Bronchial epithelial cell (primary cell): ENCODE results near the gene ABCD4. TPM values are rescaled to one million over a fixed set of nuclear protein-coding genes. Genes with fewer than 3 reads are reported as not detected.
"Not testable (repeated sequence)": the region's sequence is repeated elsewhere in the genome, so short reads cannot be mapped to it uniquely, and the experiment has no call there.

Experiments used
- DNase-seq: peaks from one replicate; pipeline ENCODE4 v3.0.0-alpha.2; 2010; ENCODE audit warnings: low read depth
- FAIRE-seq: peaks from 2 replicates; lab custom pipeline; 2011; peaks lifted over from hg19 to GRCh38; lab: Jason Lieb, UNC
- H3K27me3 ChIP-seq: 2 replicates; pipeline ENCODE4 v1.5.1; 2011; ENCODE audit warnings: low read length; ENCODE audit not compliant: control insufficient read depth, insufficient read depth
- H3K36me3 ChIP-seq: 2 replicates; pipeline ENCODE4 v1.5.1; 2011; ENCODE audit warnings: low read length; ENCODE audit not compliant: control insufficient read depth, insufficient read depth
- H3K4me3 ChIP-seq: 2 replicates; pipeline ENCODE4 v1.5.1; 2011; ENCODE audit warnings: mild to moderate bottlenecking, low read depth, low read length, control low read depth
- CTCF ChIP-seq: IDR thresholded peaks from 2 replicates; pipeline ENCODE4 v1.5.1; 2011; ENCODE audit warnings: mild to moderate bottlenecking, moderate library complexity, low read length, control low read depth, inconsistent platforms; ENCODE audit not compliant: insufficient read depth, severe bottlenecking
- total RNA-seq: library from RNA; depleted of rRNA; stranded (reverse); fragments of >200 nt; gene quantifications from 2 replicates; pipeline ENCODE4 v1.2.1, GENCODE V29; 2014

Gene ABCD4
- total RNA-seq, 1 donor from 2014 or later, result 13.2 TPM

- Histone ChIP-seq H3K36me3 (no peaks in the 10 kb centered on the region), H3K27me3 (no peaks in the 10 kb centered on the region), H3K4me3 (no peak overlapping the region)
- TF ChIP-seq CTCF, result no peak
- DNase-seq (no peak), FAIRE-seq (no peak)
Observed at GRCh38 chr14:74271365-74271764, 31.4 kb downstream of the ABCD4 start.

- DNase-seq, result peak; percentile 80
- H3K36me3 ChIP-seq, H3K4me3 ChIP-seq, FAIRE-seq, H3K27me3 ChIP-seq: not testable (repeated sequence)
Observed at GRCh38 chr14:74270382-74271177, 32.2 kb downstream of the ABCD4 start.

DNA sequence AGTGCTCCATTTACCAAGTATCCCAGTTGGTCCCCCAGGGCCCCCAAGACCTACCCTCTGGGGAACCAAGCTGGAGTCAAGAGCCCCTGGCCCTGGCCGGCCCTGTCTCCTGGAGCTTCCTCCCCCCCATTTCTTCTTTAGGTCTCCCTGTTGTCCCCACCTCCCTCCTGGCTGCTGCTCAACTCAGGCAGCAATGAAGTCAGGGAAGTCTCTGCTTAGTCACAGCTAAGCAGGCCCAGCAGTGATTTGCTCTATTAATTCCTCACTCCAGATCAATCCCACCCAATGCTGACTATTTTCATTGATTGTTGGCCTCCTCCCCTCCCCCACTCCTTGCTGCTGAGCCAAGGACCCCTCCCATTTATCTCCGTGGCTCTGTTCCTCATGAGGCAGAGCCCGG lies 35.1 kb downstream of the ABCD4 start:
- no peak for DNase-seq
- TF ChIP-seq CTCF, result no peak
- FAIRE-seq, result no peak

GRCh38 chr14:74265301-74265965 lies 37.3 kb downstream of the ABCD4 start:
- H3K36me3 ChIP-seq, result no peaks in the 10 kb centered on the region
- FAIRE-seq (no peak), DNase-seq (no peak)
- H3K4me3 ChIP-seq, result no peak overlapping the region
- H3K27me3 ChIP-seq, result no peaks in the 10 kb centered on the region
- no peak for TF ChIP-seq CTCF

More for the DNA sequence above, 35.1 kb downstream of the ABCD4 start:
- Histone ChIP-seq H3K27me3 (no peaks in the 10 kb centered on the region), H3K36me3 (no peaks in the 10 kb centered on the region), H3K4me3 (no peak overlapping the region)

- no peak for TF ChIP-seq CTCF
- Histone ChIP-seq H3K36me3 (no peaks in the 10 kb centered on the region), H3K4me3 (no peak overlapping the region), H3K27me3 (peaks cover under 1% of the 10 kb centered on the region)
- DNase-seq (no peak), FAIRE-seq (no peak)
Observed at GRCh38 chr14:74263921-74264320, 38.8 kb downstream of the ABCD4 start.

- Histone ChIP-seq H3K27me3 (peaks cover 5% of the 10 kb centered on the region), H3K36me3 (no peaks in the 10 kb centered on the region), H3K4me3 (no peak overlapping the region)
- FAIRE-seq (peak; percentile 28), DNase-seq (no peak)
- no peak for TF ChIP-seq CTCF
Observed at GRCh38 chr14:74263181-74263580, 39.6 kb downstream of the ABCD4 start.
